GM18909 (cell line): ENCODE data around the gene OR6B3.

ENCODE experiments used
- ATAC-seq: cut with Tn5 transposase; IDR thresholded peaks from one replicate; pipeline ENCODE4 v1.9.1; 2021; ENCODE audit warnings: mild to moderate bottlenecking; ENCODE audit not compliant: unreplicated experiment, poor library complexity

Gene OR6B3

GRCh38 chr2:240053173-240054155 is at the start of gene OR6B3:
TSS of gene OR6B3 (minus strand) at chr2:240053521.
- ATAC-seq: no peak

DNA sequence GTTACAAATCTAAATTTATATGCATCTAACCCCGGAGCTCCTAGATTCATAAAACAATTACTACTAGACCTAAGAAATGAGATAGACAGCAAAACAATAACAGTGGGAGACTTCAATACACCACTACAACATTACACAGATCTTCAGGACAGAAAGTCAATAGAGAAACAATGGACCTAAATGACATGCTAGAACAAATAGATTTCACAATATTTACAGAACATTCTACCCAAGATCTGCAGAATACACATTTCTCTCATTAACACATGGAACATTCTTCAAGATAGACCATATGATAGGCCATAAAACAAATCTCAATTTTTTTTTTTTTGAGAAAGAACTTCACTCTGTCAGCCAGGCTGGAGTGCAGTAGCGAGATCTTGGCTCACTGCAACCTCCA is 45.0 kb upstream of the OR6B3 start:
- ATAC-seq: no peak

GRCh38 chr2:240095556-240096523 is 42.5 kb upstream of the OR6B3 start:
- ATAC-seq: no peak

DNA sequence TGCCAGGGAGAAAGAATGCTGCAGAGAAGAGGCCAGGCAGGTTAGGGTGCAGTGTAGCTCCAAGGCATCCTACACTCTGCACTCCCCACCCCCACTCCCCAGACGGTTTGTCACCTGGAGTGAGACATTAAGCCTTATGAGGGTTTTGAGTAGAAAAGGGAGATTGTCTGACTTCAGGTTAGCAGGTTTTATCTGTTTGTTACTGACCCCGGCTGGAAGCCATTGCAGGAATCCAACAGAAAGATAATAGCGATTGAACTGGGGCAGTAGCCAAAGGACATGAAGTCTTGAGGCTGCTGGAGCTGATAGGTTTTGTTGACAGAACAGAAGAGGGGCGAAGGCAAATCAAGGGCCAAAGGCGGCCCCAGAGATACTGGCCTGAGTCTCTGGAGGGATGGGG is 36.0 kb upstream of the OR6B3 start:
- no peak for ATAC-seq

- ATAC-seq: no peak
Measured at GRCh38 chr2:240086563-240086962, 33.2 kb upstream of the OR6B3 start.

GRCh38 chr2:240078631-240079030 is 25.3 kb upstream of the OR6B3 start:
- no peak for ATAC-seq

DNA sequence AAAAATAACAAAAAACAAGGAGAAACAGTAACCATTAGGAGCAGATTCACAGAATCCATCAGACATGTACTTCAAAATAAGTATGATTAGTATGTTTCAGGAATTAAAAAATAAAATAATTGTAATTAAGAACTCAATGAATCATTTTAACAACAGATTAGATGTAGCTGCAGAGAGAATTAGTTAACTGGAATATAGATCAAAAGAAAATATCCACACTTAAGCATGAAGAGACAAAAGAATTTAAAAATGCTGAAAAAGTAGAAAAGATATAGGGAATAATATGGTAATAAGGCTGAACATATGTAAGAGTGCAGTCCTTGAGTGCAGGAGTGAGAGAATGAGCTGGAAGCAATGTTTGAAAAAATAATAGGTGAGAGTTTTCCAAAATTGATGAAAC is 24.1 kb upstream of the OR6B3 start:
- no peak for ATAC-seq

DNA sequence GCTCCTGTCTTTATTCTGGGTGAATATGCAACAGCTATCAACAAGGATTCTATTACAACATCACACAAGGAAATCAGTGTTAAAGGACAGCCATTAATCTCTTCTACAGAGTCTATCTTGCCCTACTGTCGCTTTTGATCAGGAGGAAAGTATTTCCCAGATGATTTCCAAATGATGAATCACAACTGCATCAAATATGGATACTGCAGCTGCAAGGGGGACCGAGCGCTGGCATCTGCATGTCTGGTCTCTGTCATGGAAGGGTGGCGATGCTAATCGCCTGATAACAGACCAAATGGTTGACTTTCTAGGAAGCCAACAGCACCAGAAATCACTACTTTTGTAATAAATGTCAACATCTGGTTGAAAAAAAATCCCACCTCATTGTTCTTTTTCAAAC is 21.2 kb upstream of the OR6B3 start:
- no peak for ATAC-seq

- no peak for ATAC-seq
Measured at GRCh38 chr2:240070907-240071306, 17.6 kb upstream of the OR6B3 start.

DNA sequence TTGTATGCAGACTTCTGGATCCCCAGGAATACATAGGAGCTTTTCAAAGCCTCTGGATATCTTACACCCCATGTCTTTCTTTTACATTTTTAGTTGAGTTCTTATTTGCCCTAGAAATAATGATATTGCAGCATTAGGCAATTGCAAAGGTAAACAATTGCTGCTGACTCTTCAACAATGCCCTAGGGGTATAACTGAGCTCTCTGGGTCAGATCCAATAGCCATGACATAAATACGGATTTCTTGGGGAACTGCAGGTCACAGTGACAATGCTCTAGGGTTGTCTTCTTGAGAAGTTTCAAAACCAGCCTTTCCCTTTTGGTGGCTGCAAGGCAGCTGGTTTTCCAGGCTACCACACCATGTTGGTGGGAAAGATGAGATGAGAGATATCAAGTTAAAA is 16.5 kb upstream of the OR6B3 start:
- no peak for ATAC-seq

- ATAC-seq: no peak
Measured at GRCh38 chr2:240068193-240068592, 14.9 kb upstream of the OR6B3 start.

DNA sequence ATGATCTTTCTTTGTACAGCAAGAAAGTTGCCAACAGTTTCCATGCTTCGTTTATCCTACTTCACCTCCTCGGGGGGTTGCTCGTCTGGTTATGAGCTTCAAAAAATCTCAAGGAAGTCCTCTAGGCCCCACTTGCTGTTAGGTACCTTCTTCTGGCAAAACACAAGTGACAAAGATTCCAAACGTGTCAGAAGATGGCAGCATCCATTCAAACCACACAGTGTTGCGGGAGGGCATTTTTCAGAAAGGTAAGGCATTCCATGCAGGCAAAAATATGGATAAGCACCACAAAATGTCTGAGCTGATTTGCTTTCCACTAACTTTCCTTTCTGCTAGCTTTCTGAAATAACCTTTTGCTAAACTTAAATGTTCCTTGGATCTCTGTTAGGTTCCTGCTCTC is 13.2 kb upstream of the OR6B3 start:
- ATAC-seq: no peak

DNA sequence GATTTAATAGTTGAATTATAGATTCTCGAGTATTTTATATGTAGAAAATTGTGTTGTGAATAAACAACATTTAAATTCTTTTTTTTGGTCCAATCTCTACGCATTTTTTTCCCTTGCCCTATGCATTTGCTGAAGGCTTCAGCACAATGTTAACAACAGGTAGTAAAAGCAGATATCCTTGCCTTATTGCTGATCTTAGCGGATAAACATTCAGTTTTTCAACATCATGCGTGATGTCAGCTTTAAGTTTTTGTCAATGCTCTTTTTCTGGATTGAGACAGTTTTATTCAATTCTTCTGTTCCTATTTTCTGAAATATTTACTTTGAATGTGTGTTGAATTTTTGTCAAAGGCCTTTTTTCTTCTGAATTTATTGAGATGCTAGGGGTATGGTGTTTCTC is 11.6 kb upstream of the OR6B3 start:
- ATAC-seq: no peak

DNA sequence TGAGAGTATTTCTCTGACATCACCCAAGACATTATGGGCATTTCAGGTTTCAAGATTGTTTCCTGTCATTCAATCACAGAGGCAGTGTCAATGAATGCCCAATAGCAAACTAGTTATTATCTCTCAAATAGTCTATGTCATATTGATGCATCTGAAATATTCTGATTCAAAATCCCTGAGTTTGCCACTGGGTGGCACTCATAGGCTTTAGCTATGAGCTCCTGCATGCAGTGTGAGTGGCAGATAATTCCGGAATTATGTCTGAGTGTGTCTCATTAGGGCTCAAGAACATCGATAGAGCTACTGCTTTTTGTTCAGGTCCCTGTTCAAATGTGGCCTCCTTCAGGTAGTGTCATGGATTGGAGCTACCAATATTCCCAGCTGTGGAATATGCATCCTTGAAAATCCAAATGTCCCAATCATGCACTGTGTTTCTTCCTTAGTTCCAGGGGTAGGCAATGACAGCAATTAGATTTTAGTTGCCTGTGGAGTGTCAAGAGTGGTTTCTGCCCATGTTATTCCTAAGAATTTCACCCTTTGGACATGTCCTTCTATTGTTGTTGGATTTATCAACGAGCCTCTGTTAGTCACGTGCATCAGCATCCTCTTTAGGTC is 7.8 kb upstream of the OR6B3 start:
- ATAC-seq: no peak

GRCh38 chr2:240056678-240057077 is 3.4 kb upstream of the OR6B3 start:
- no peak for ATAC-seq

DNA sequence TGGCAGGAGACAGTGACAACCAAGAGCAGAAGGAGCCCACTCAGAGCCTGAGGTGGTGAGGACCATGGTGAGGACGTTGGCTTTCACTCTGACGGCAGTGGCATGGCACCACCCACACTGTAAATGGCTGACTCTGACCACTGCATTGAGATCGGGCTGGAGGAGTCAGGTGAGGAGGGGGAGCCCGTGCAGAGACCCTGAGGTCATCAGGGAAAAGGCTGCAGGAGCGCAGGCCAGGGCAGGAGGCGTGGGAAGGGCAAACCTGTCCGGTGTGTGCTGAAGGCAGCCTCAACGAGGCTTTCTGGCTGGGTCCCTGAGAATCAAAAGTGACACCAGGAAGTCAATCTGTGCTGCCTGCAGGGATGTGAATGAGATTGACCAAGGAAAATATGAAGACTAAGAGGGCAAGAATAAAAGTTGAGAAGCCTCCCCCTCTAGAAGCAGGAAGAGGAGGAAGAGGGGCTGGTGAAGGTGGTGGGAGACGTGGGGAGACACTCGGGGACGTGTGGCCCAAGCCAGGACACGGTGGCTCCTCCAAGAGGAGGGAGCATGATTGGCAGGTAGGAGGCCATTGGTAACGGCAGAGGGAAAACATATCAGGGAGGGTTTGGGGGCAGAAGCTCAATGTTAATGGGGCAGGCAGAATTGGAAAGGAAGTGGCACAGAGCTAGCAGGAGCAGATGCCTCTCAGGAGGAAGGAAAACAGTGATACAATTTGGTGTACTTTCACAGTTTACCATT is 2.0 kb upstream of the OR6B3 start:
- no peak for ATAC-seq

DNA sequence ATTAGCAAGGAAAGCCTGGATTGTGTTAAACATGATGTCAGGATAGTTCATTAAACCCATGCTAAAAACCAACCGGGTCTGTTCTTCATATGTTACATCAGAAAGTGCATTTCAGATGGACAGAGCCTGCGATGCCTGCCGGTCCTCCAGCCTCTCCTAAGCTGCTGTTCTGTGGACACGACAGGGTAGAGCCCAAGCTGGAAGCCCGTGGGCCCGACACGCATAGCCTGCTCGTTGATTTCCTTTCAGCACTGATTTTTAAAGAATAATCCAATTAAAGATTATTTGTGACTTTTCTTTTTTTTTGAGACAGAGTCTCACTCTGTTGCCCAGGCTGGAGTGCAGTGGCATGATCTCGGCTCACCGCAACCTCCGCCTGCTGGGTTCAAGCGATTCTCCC is 797 bp downstream of the OR6B3 start:
- no peak for ATAC-seq

- no peak for ATAC-seq
Measured at GRCh38 chr2:240051697-240052096, 1.6 kb downstream of the OR6B3 start.

- ATAC-seq: no peak
Measured at GRCh38 chr2:240050278-240050677, 3.0 kb downstream of the OR6B3 start.

DNA sequence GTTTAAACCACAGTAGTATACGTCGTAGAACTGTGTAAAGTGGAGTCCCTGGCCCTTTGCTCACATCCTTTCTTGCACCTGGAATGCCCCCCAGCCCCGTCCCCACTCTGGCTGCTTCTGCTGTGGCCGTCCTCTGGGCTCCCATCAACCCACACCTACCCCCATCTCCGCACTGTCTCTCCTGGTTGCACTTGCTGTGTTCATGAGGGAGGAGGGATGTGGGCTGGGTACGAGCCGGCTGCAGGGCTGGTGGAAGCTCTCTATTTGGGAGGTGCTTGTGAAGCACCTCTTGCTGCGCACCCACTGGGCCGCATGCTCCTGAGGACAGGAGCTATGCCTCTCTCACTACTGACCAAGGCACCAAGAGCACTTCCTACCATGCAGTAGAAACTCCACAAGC is 5.1 kb downstream of the OR6B3 start:
- no peak for ATAC-seq
